Measurements from ENCODE around the gene CCNT1. TPM values are rescaled to one million over a fixed set of nuclear protein-coding genes. Genes with fewer than 3 reads are reported as not detected.
"Not testable (repeated sequence)": the region's sequence is repeated elsewhere in the genome, so short reads cannot be mapped to it uniquely, and the experiment has no call there.

Gene CCNT1
- total and polyA plus RNA-seq, 2 of the 13 experiments (the other 11 are each of a cell fraction or from before 2014, with no cell fraction given), result 18.0 to 28.2 TPM

GRCh38 chr12:48736456-48736855 lies 19.9 kb upstream of the CCNT1 start:
- H3K4me3 ChIP-seq (replicated peaks in 1 of 3; ENCODE audit: insufficient read depth in 1 of 3, low read depth in 2 of 3, low read length in 3 of 3), result no peak overlapping the region
- H4K20me1 ChIP-seq (ENCODE audit: insufficient read depth, low read length), result no peaks in the 10 kb centered on the region
- no peaks in the 10 kb centered on the region; a peak in 1 of 5 replicates for H3K27me3 ChIP-seq (ENCODE audit: control insufficient read depth in 1 of 2, insufficient read depth in 2 of 2, low read length in 2 of 2)
- no peaks in the 10 kb centered on the region for H3K79me2 ChIP-seq (ENCODE audit: insufficient read depth, low read length)
- no peak for ATAC-seq
- ChIA-PET CTCF (ENCODE audit: low intra/inter-chr PET ratio, low total read pairs) (no interaction called here), POLR2A (no interaction called here)
- FAIRE-seq, result no peak
- intact Hi-C loops (cut with micrococcal nuclease; ENCODE audit: unreplicated experiment), result no loop called here
- in situ Hi-C loops (cut with HindIII; ENCODE audit: extremely low pct_ligation_motif_present, low pct_unique_long_range_greater_than_20kb), result no loop called here
- H2AFZ ChIP-seq (ENCODE audit: low read length), result no peak overlapping the region
- H3K9ac ChIP-seq (ENCODE audit: insufficient read depth, low read depth, low read length), result no peak overlapping the region
- no peaks in the 10 kb centered on the region for H3K36me3 ChIP-seq (replicated peaks in 1 of 2; ENCODE audit: control insufficient read depth in 1 of 2, insufficient read depth in 2 of 2, low read length in 2 of 2)
- peak in 1 of 2 experiments; percentile 60; a peak in 1 of 4 replicates for TF ChIP-seq REST (IDR thresholded peaks at IDR 0.05; ENCODE audit: borderline replicate concordance in 1 of 2, low read depth in 1 of 2, low read length in 2 of 2)
- TF ChIP-seq KLF6 (CRISPR knock-in tag; IDR thresholded peaks at IDR 0.05), result no peak
- TF ChIP-seq ZNF792 (CRISPR knock-in tag; IDR thresholded peaks at IDR 0.05), result no peak
- WGBS (ENCODE audit: low lambda C conversion rate), result 6% methylated on average over 1 of the region's 1 CpG
- no peak overlapping the region for H3K27ac ChIP-seq (ENCODE audit: extremely low read length, insufficient read depth, low read length)
- no TSS peak for BruUV-seq (replicated peaks)
- no peaks in the 10 kb centered on the region for H3K4me1 ChIP-seq (ENCODE audit: insufficient read depth, low read length)
- DNase-seq (ENCODE audit: low spot score), result no peak
- no peaks in the 10 kb centered on the region for H3K9me3 ChIP-seq (ENCODE audit: low read length)
- no peak overlapping the region for H3K4me2 ChIP-seq (ENCODE audit: low read depth, low read length)

- CTCF ChIA-PET (ENCODE audit: low intra/inter-chr PET ratio, low total read pairs), result no interaction called here
- BruUV-seq (replicated peaks), result no TSS peak
Measured at GRCh38 chr12:48728807-48729206, 12.3 kb upstream of the CCNT1 start.

GRCh38 chr12:48720737-48721136 lies 4.2 kb upstream of the CCNT1 start:
- CTCF ChIA-PET (ENCODE audit: low intra/inter-chr PET ratio, low total read pairs); ATAC-seq; BruUV-seq (replicated peaks); H4K20me1 ChIP-seq (ENCODE audit: insufficient read depth, low read length); DNase-seq (ENCODE audit: low spot score); H3K27ac ChIP-seq (ENCODE audit: extremely low read length, insufficient read depth, low read length); POLR2A ChIA-PET; FAIRE-seq; in situ Hi-C loops (cut with HindIII; ENCODE audit: extremely low pct_ligation_motif_present, low pct_unique_long_range_greater_than_20kb); H3K4me1 ChIP-seq (ENCODE audit: insufficient read depth, low read length); H3K36me3 ChIP-seq (replicated peaks in 1 of 2; ENCODE audit: control insufficient read depth in 1 of 2, insufficient read depth in 2 of 2, low read length in 2 of 2); H3K79me2 ChIP-seq (ENCODE audit: insufficient read depth, low read length); H3K4me3 ChIP-seq (replicated peaks in 1 of 3; ENCODE audit: insufficient read depth in 1 of 3, low read depth in 2 of 3, low read length in 3 of 3); H2AFZ ChIP-seq (ENCODE audit: low read length); H3K9ac ChIP-seq (ENCODE audit: insufficient read depth, low read depth, low read length); H3K27me3 ChIP-seq (ENCODE audit: control insufficient read depth in 1 of 2, insufficient read depth in 2 of 2, low read length in 2 of 2); intact Hi-C loops (cut with micrococcal nuclease; ENCODE audit: unreplicated experiment); H3K4me2 ChIP-seq (ENCODE audit: low read depth, low read length): not testable (repeated sequence)
- peaks cover 18% of the 10 kb centered on the region for H3K9me3 ChIP-seq (ENCODE audit: low read length)
- 35% methylated on average over 1 of the region's 1 CpG for WGBS (ENCODE audit: low lambda C conversion rate)

More at GRCh38 chr12:48728807-48729206, 12.3 kb upstream of the CCNT1 start:
- 88% methylated on average over 5 of the region's 5 CpGs for WGBS (ENCODE audit: low lambda C conversion rate)
- Histone ChIP-seq H4K20me1 (ENCODE audit: insufficient read depth, low read length) (no peaks in the 10 kb centered on the region), H2AFZ (ENCODE audit: low read length) (no peak overlapping the region), H3K27me3 (ENCODE audit: control insufficient read depth in 1 of 2, insufficient read depth in 2 of 2, low read length in 2 of 2) (no peaks in the 10 kb centered on the region), H3K4me2 (ENCODE audit: low read depth, low read length) (no peak overlapping the region), H3K27ac (ENCODE audit: extremely low read length, insufficient read depth, low read length) (no peak overlapping the region), H3K36me3 (replicated peaks in 1 of 2; ENCODE audit: control insufficient read depth in 1 of 2, insufficient read depth in 2 of 2, low read length in 2 of 2) (no peaks in the 10 kb centered on the region), H3K4me1 (ENCODE audit: insufficient read depth, low read length) (peaks cover 5% of the 10 kb centered on the region), H3K4me3 (replicated peaks in 1 of 3; ENCODE audit: insufficient read depth in 1 of 3, low read depth in 2 of 3, low read length in 3 of 3) (no peak overlapping the region), H3K9me3 (ENCODE audit: low read length) (no peaks in the 10 kb centered on the region), H3K79me2 (ENCODE audit: insufficient read depth, low read length) (no peaks in the 10 kb centered on the region), H3K9ac (ENCODE audit: insufficient read depth, low read depth, low read length) (no peak overlapping the region)
- intact Hi-C loops (cut with micrococcal nuclease; ENCODE audit: unreplicated experiment) (no loop called here), in situ Hi-C loops (cut with HindIII; ENCODE audit: extremely low pct_ligation_motif_present, low pct_unique_long_range_greater_than_20kb) (no loop called here)
- no peak for FAIRE-seq
- ATAC-seq, result no peak
- TF ChIP-seq ZSCAN5A (CRISPR knock-in tag; IDR thresholded peaks at IDR 0.05; ENCODE audit: borderline replicate concordance) (no peak), PCBP1 (IDR thresholded peaks at IDR 0.05; ENCODE audit: borderline replicate concordance, low read depth, low read length) (no peak), SIX4 (CRISPR knock-in tag; IDR thresholded peaks at IDR 0.05) (no peak), SKI (IDR thresholded peaks at IDR 0.05; ENCODE audit: partially characterized antibody) (no peak)
- POLR2A ChIA-PET, result no interaction called here
- DNase-seq (ENCODE audit: low spot score), result no peak
